Activated gamma-delta T cell (primary cell): ENCODE results near the gene ACMSD.
"Not testable (repeated sequence)": the region's sequence is repeated elsewhere in the genome, so short reads cannot be mapped to it uniquely, and the experiment has no call there.

ENCODE experiments used
- DNase-seq: peaks from one replicate; lab custom pipeline; 2025; lab: John Stamatoyannopoulos, UW

The ACMSD gene

GRCh38 chr2:134907441-134908116, 69.2 kb downstream of the ACMSD start:
- not testable (repeated sequence) for DNase-seq

- DNase-seq, result no peak
Observed at GRCh38 chr2:134910763-134911399, 72.5 kb downstream of the ACMSD start.

- DNase-seq, result no peak
Observed at GRCh38 chr2:134911400-134911785, 73.0 kb downstream of the ACMSD start.

GRCh38 chr2:134912361-134912760, 73.9 kb downstream of the ACMSD start:
- no peak for DNase-seq

GRCh38 chr2:134917360-134917865, 79.0 kb downstream of the ACMSD start:
- no peak for DNase-seq

- no peak for DNase-seq
Observed at GRCh38 chr2:134917888-134918525, 79.6 kb downstream of the ACMSD start.

GRCh38 chr2:134918526-134919340, 80.3 kb downstream of the ACMSD start, which contains the start of gene CCNT2:
Gene CCNT2, plus strand, starts transcription at chr2:134918822. Its CDS starts 33 bp downstream, at chr2:134918855.
- peak; percentile 100 for DNase-seq

GRCh38 chr2:134919341-134920210, 81.2 kb downstream of the ACMSD start:
- no peak for DNase-seq

- DNase-seq, result no peak
Observed at GRCh38 chr2:134924912-134925311, 86.5 kb downstream of the ACMSD start.

GRCh38 chr2:134926231-134926931, 88.0 kb downstream of the ACMSD start:
- DNase-seq, result no peak

- DNase-seq, result no peak
Observed at GRCh38 chr2:134927195-134927594, 88.8 kb downstream of the ACMSD start.

GRCh38 chr2:134932864-134933526, 94.6 kb downstream of the ACMSD start:
- no peak for DNase-seq

GRCh38 chr2:134933732-134934131, 95.3 kb downstream of the ACMSD start:
- DNase-seq, result no peak

GRCh38 chr2:134934150-134934549, 95.7 kb downstream of the ACMSD start:
- DNase-seq, result no peak

GRCh38 chr2:134934641-134935040, 96.2 kb downstream of the ACMSD start:
- no peak for DNase-seq

- no peak for DNase-seq
Observed at GRCh38 chr2:134936691-134937090, 98.3 kb downstream of the ACMSD start.

- DNase-seq, result no peak
Observed at GRCh38 chr2:134943540-134943939, 105.1 kb downstream of the ACMSD start.

- DNase-seq, result no peak
Observed at GRCh38 chr2:134944975-134945374, 106.6 kb downstream of the ACMSD start.

- DNase-seq, result no peak
Observed at GRCh38 chr2:134946073-134946472, 107.7 kb downstream of the ACMSD start.
